Caco-2 (cell line): ENCODE data around the gene CDK7. TPM values are rescaled to one million over a fixed set of nuclear protein-coding genes. Genes with fewer than 3 reads are reported as not detected.

Experiments
- BruUV-seq: library from RNA; stranded (reverse); fragments of 400-500 nt; replicated peaks from 2 replicates; lab custom pipeline; 2021; lab: Mats Ljungman, UMichigan
- CTCF ChIA-PET: fragments of 300-600 bp; sonication (Branson Sonifier 250); formaldehyde crosslinking; loops from one replicate; lab custom pipeline; 2022; ENCODE audit warnings: antibody characterized with exemption; lab: Charles Lee
- POLR2A ChIA-PET: fragments of 300-600 bp; sonication (Branson Sonifier 250); formaldehyde crosslinking; loops from one replicate; lab custom pipeline; 2022; ENCODE audit warnings: antibody characterized with exemption; lab: Charles Lee
- DNase-seq, 2 experiments: peaks; one replicate each; pipeline versions ENCODE4 v3.0.0 to v3.0.0-alpha.2; 2020 to 2022
- H3K27me3 ChIP-seq: replicated peaks from 2 replicates; pipeline ENCODE4 v1.6.0; 2011; ENCODE audit warnings: low read length; ENCODE audit not compliant: control insufficient read depth, insufficient read depth
- H3K36me3 ChIP-seq: 2 replicates; pipeline ENCODE4 v1.5.1; 2011; ENCODE audit warnings: low read length; ENCODE audit not compliant: control insufficient read depth, insufficient read depth
- H3K4me1 ChIP-seq: fragments of 250-450 bp; sonication (Bioruptor Pico); 2 replicates; pipeline ENCODE4 v1.5.1; 2020; ENCODE audit warnings: mild to moderate bottlenecking
- H3K4me3 ChIP-seq: 2 replicates; pipeline ENCODE4 v1.5.1; 2011; ENCODE audit warnings: low read depth, mild to moderate bottlenecking, control low read depth, low read length
- H3K9me3 ChIP-seq: fragments of 250-450 bp; sonication (Bioruptor Pico); 2 replicates; pipeline ENCODE4 v1.5.1; 2020; ENCODE audit warnings: mild to moderate bottlenecking, moderate library complexity
- H3K27ac Mint-ChIP-seq: one replicate; pipeline ENCODE4 v1.8.0; 2022; ENCODE audit warnings: mixed read lengths; ENCODE audit not compliant: unreplicated experiment
- H3K27me3 Mint-ChIP-seq: one replicate; pipeline ENCODE4 v1.8.0; 2022; ENCODE audit warnings: mixed read lengths; ENCODE audit not compliant: insufficient read depth, unreplicated experiment
- H3K36me3 Mint-ChIP-seq: one replicate; pipeline ENCODE4 v1.8.0; 2022; ENCODE audit warnings: mild to moderate bottlenecking, mixed read lengths; ENCODE audit not compliant: insufficient read depth, unreplicated experiment
- H3K4me1 Mint-ChIP-seq: one replicate; pipeline ENCODE4 v1.8.0; 2022; ENCODE audit warnings: low read depth, mixed read lengths; ENCODE audit not compliant: unreplicated experiment
- H3K4me3 Mint-ChIP-seq: one replicate; pipeline ENCODE4 v1.8.0; 2022; ENCODE audit warnings: mild to moderate bottlenecking, moderate library complexity, mixed read lengths; ENCODE audit not compliant: unreplicated experiment
- H3K9me3 Mint-ChIP-seq: one replicate; pipeline ENCODE4 v1.8.0; 2022; ENCODE audit warnings: mixed read lengths; ENCODE audit not compliant: unreplicated experiment
- intact Hi-C: fragments of 100-400 bp; cut with micrococcal nuclease; formaldehyde crosslinking; loops from one replicate; pipeline ENCODE4 v1.10.0; 2022; ENCODE audit not compliant: unreplicated experiment
- total RNA-seq: library from RNA; stranded (reverse); gene quantifications from 2 replicates; pipeline ENCODE4 v1.2.3, GENCODE V29; 2022
- TF ChIP-seq, protein P1 (sequence below), 2 experiments: fragments of 200-600 bp in 1 of 2; IDR thresholded peaks; 1 replicate in 1 of 2; 2 replicates in 1 of 2; pipeline versions ENCODE4 v1.5.1 to v1.8.0; 2011 to 2022; ENCODE audit warnings: antibody characterized with exemption in 1 of 2, control low read depth in 1 of 2, inconsistent platforms in 1 of 2, low read depth in 1 of 2, low read length in 1 of 2, mild to moderate bottlenecking in 1 of 2, moderate library complexity in 1 of 2; ENCODE audit not compliant: insufficient read depth in 1 of 2, severe bottlenecking in 1 of 2, unreplicated experiment in 1 of 2

The CDK7 gene
- total RNA-seq, 1 experiment from 2014 or later: 90.5 TPM

- intact Hi-C loops: no loop called here
- no TSS peak for BruUV-seq
- DNase-seq: no peak
- peaks cover 19% of the 10 kb centered on the region for H3K4me1 ChIP-seq
- no peak overlapping the region for H3K4me3 ChIP-seq
- H3K27me3 ChIP-seq: no peaks in the 10 kb centered on the region
- H3K36me3 ChIP-seq: peaks cover 3% of the 10 kb centered on the region; the same call in 1 of the 2 replicates
- Mint-ChIP-seq H3K4me1 (peaks cover 25% of the 10 kb centered on the region), H3K9me3 (no peaks in the 10 kb centered on the region), H3K27me3 (no peaks in the 10 kb centered on the region), H3K27ac (no peak overlapping the region), H3K36me3 (peaks cover 44% of the 10 kb centered on the region), H3K4me3 (no peak overlapping the region)
- no peaks in the 10 kb centered on the region for H3K9me3 ChIP-seq
- POLR2A ChIA-PET: no interaction called here
- TF ChIP-seq, protein P1, sequence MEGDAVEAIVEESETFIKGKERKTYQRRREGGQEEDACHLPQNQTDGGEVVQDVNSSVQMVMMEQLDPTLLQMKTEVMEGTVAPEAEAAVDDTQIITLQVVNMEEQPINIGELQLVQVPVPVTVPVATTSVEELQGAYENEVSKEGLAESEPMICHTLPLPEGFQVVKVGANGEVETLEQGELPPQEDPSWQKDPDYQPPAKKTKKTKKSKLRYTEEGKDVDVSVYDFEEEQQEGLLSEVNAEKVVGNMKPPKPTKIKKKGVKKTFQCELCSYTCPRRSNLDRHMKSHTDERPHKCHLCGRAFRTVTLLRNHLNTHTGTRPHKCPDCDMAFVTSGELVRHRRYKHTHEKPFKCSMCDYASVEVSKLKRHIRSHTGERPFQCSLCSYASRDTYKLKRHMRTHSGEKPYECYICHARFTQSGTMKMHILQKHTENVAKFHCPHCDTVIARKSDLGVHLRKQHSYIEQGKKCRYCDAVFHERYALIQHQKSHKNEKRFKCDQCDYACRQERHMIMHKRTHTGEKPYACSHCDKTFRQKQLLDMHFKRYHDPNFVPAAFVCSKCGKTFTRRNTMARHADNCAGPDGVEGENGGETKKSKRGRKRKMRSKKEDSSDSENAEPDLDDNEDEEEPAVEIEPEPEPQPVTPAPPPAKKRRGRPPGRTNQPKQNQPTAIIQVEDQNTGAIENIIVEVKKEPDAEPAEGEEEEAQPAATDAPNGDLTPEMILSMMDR (IDR thresholded peaks at IDR 0.05; ENCODE audit: insufficient read depth in 1 of 2, low read depth in 1 of 2, low read length in 1 of 2, severe bottlenecking in 1 of 2, unreplicated experiment in 1 of 2): no peak
- CTCF ChIA-PET: interaction anchor here (0.6 kb wide), 1 partner anchor 47 kb away, joined by 7 read pairs; no protein-coding TSS in a partner anchor
Observed at GRCh38 chr5:69288069-69288468, 53.4 kb downstream of the CDK7 start.

GRCh38 chr5:69288688-69289087 lies 54.0 kb downstream of the CDK7 start:
- H3K9me3 Mint-ChIP-seq: no peaks in the 10 kb centered on the region
- Histone ChIP-seq H3K27me3 (no peaks in the 10 kb centered on the region), H3K36me3 (peaks cover 3% of the 10 kb centered on the region; the same call in 1 of the 2 replicates), H3K9me3 (no peaks in the 10 kb centered on the region), H3K4me1 (peaks cover 25% of the 10 kb centered on the region), H3K4me3 (no peak overlapping the region)
- CTCF ChIA-PET: interaction anchor here (0.6 kb wide), 1 partner anchor 47 kb away, joined by 7 read pairs; no protein-coding TSS in a partner anchor
- no peak overlapping the region for H3K4me3 Mint-ChIP-seq
- DNase-seq: no peak
- no TSS peak for BruUV-seq
- H3K27ac Mint-ChIP-seq: no peak overlapping the region
- peaks cover 25% of the 10 kb centered on the region for H3K4me1 Mint-ChIP-seq
- no peaks in the 10 kb centered on the region for H3K27me3 Mint-ChIP-seq
- intact Hi-C loops: no loop called here
- peaks cover 38% of the 10 kb centered on the region for H3K36me3 Mint-ChIP-seq
- POLR2A ChIA-PET: no interaction called here
- TF ChIP-seq, protein P1 (IDR thresholded peaks at IDR 0.05; ENCODE audit: insufficient read depth in 1 of 2, low read depth in 1 of 2, low read length in 1 of 2, severe bottlenecking in 1 of 2, unreplicated experiment in 1 of 2): no peak

- Mint-ChIP-seq H3K4me1 (peaks cover 32% of the 10 kb centered on the region), H3K4me3 (no peak overlapping the region), H3K36me3 (peaks cover 38% of the 10 kb centered on the region), H3K27ac (peak overlapping the region; percentile 69), H3K27me3 (no peaks in the 10 kb centered on the region), H3K9me3 (no peaks in the 10 kb centered on the region)
- TF ChIP-seq, protein P1 (IDR thresholded peaks at IDR 0.05; ENCODE audit: insufficient read depth in 1 of 2, low read depth in 1 of 2, low read length in 1 of 2, severe bottlenecking in 1 of 2, unreplicated experiment in 1 of 2): no peak
- POLR2A ChIA-PET: no interaction called here
- no TSS peak for BruUV-seq
- H3K27me3 ChIP-seq: no peaks in the 10 kb centered on the region
- intact Hi-C loops: no loop called here
- CTCF ChIA-PET: no interaction called here
- H3K9me3 ChIP-seq: no peaks in the 10 kb centered on the region
- no peak for DNase-seq
- H3K4me3 ChIP-seq: no peak overlapping the region
- H3K4me1 ChIP-seq: peaks cover 53% of the 10 kb centered on the region
- H3K36me3 ChIP-seq: 0 out of 2 replicates have a peak, but pooled peaks cover 1% of the 10 kb centered on the region
Observed at GRCh38 chr5:69292306-69292705, 57.6 kb downstream of the CDK7 start.
